Measurements from ENCODE around the gene RMDN2.

Gene RMDN2, protein sequence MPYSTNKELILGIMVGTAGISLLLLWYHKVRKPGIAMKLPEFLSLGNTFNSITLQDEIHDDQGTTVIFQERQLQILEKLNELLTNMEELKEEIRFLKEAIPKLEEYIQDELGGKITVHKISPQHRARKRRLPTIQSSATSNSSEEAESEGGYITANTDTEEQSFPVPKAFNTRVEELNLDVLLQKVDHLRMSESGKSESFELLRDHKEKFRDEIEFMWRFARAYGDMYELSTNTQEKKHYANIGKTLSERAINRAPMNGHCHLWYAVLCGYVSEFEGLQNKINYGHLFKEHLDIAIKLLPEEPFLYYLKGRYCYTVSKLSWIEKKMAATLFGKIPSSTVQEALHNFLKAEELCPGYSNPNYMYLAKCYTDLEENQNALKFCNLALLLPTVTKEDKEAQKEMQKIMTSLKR

GRCh38 chr2:37925063-37925897, at the start of gene RMDN2:
Gene RMDN2 (plus strand): TSS chr2:37925287. CDS start chr2:37929278, 3,991 bp downstream.
- no peak for FAIRE-seq

DNA sequence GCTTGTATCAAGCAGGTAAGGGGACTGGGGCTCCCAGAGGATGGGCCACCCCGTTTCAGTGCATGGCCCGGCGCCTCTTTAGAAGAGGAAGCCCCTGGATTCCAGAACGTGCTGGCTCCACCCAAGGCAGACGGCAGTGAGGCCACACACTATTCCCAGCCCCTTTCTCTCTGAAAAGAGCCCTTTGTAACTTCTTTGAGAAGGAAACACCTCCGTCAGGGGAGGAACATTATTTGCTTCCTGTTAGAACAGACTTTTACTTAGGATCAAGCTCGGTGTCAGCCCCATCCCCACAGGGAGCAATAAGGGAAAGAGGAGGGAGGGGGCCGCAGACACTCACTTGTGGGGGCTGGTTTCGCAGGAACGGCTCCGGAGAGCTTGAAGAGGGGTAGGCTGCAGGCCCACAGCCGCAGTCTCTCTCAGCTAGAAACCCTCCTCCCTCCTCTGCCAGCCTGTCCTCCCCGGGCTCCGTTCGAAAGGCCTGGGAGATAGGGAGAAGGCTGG, 49.6 kb upstream of the RMDN2 start:
- no peak for FAIRE-seq

GRCh38 chr2:37876227-37876626, 48.9 kb upstream of the RMDN2 start:
- no peak for FAIRE-seq

DNA sequence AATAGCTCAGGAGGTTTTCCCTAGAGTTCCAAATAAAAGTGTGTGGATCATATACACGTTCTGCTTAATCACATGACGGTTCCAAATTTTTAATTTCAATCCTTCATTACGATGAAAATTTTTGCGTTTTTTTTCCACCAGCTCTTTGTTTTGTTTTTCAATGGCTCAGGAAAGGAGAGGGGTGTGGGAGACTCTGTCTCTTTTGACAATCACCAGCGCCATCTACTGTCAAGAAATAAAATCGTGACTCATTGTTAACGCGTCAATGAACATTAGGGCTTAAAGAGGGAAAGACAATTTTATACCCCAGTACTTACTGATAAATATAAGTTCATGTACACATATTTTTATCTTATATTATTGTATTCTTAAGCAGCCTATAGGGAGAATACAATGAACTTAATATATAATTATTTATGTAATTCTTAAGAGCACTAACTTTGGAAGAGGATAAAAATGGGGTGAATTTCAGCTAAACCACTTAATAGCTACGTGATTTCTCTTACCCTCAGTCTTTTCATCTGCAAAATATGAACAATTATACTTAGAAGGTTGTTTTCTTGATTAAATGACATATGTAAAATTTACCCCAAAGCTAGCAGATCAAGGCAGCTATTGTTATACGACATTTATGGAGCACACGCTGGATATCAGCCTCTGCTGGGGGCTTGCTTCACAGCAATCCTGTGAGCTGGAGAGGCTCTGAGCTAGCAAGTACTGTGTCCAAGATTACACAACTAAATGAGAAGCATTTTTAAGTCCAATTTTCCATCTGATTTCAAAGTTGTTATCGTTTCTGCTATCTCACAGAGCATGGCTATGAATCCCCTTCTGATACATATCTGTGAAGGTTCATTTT, 47.4 kb upstream of the RMDN2 start:
- peak; percentile 98 for FAIRE-seq

GRCh38 chr2:37878536-37878935, 46.6 kb upstream of the RMDN2 start:
- no peak for FAIRE-seq

DNA sequence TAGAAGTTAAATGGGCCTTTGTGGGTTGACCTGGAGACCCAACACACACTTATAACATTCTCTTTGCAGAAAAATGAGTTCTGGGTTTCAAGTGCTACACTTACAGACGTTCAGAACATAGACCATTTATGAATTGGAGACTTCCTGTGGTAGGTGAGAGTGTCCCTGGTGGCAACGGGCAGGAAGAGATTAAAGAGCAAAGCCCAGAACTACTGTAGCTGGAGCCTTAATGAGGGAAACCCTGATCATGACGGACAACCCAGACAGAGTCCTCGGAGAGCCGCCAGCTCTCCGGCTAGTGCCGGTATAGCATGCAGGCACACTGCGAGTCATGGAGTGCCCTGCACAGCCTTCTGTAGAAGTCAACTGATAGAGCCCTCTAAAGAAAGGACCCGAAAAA, 44.5 kb upstream of the RMDN2 start:
- no peak for FAIRE-seq

- FAIRE-seq, result no peak
Observed at GRCh38 chr2:37881397-37881796, 43.7 kb upstream of the RMDN2 start.

GRCh38 chr2:37882036-37882435, 43.1 kb upstream of the RMDN2 start:
- FAIRE-seq, result no peak

DNA sequence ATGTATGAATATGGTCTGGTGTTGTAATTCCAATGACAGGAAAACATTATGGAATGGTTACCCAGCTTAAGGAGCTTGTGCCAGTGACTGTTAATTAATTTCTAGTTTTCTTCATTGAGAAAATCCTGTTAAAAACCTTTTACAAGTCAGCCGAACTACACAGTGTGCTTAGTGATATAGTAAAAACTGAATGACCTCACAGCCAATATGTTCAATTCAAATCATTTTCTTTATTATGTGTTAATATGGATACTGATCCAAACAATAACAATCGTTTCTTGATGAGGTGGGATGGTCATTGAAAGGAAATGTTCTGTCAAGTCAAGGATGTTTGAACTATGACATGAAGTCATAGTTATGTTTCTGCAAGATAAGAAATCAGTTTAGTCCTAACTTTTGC, 41.6 kb upstream of the RMDN2 start:
- FAIRE-seq, result no peak

GRCh38 chr2:37885329-37885993, 39.6 kb upstream of the RMDN2 start:
- FAIRE-seq, result no peak

DNA sequence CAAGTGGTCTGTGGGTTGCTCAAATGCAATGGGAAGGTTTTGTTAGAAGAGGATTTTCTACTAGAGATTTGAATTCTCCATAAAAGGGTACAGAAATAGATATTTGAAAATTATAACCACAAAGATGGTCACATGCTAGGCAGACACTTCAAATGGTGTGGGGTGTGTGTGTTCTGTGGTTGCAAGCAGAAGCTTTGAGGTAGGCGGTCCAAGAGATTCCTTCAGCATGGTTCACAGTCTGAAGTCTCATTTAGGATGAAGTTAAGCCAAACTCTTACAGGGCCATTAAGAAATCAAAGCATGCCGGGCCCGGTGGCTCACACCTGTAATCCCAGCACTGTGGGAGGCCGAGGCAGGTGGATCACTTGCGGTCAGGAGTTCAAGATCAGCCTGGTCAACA, 38.3 kb upstream of the RMDN2 start:
- FAIRE-seq, result no peak

DNA sequence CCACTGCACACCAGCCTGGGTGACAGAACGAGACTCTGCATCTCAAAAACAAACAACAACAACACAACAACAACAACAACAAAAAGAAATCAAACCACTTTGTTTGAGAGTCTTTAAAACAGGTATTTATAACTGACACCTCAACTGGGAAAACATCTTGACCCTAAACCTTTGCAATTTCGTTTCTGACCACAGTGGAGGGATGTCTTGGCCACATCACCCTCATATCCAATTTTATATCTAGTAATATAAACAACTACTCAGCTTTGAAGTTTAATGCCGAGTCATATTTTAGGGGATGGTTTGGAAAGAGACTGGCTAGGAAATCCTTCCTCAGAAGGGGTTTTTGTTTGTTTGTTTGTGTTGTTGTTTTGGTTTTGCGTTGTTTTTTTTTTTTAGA, 37.8 kb upstream of the RMDN2 start:
- no peak for FAIRE-seq

- FAIRE-seq, result no peak
Observed at GRCh38 chr2:37890893-37891495, 34.1 kb upstream of the RMDN2 start.

- FAIRE-seq, result no peak
Observed at GRCh38 chr2:37891846-37892435, 33.1 kb upstream of the RMDN2 start.

- FAIRE-seq, result no peak
Observed at GRCh38 chr2:37892436-37893114, 32.5 kb upstream of the RMDN2 start.

- FAIRE-seq, result no peak
Observed at GRCh38 chr2:37893327-37893726, 31.8 kb upstream of the RMDN2 start.

GRCh38 chr2:37894047-37894446, 31.0 kb upstream of the RMDN2 start:
- FAIRE-seq, result no peak

GRCh38 chr2:37894601-37895000, 30.5 kb upstream of the RMDN2 start:
- no peak for FAIRE-seq

- FAIRE-seq, result no peak
Observed at GRCh38 chr2:37895140-37895539, 29.9 kb upstream of the RMDN2 start.

- FAIRE-seq, result no peak
Observed at GRCh38 chr2:37896319-37896718, 28.8 kb upstream of the RMDN2 start.

- no peak for FAIRE-seq
Observed at GRCh38 chr2:37897511-37897910, 27.6 kb upstream of the RMDN2 start.

Measured in islet of Langerhans (tissue), 1 donor.